GM11168 (cell line): ENCODE results near the gene GRK5.

Experiments used
- in situ Hi-C: fragments of 300-500 bp; cut with MboI; formaldehyde crosslinking; loops from one replicate; pipeline ENCODE4 v1.12.0; 2022; ENCODE audit warnings: low sequenced_read_pairs; ENCODE audit not compliant: unreplicated experiment

The GRK5 gene

GRCh38 chr10:119191881-119192280 lies 15.5 kb upstream of the GRK5 start:
- in situ Hi-C loops = loop anchor here (10.0 kb wide), 1 partner anchor 223 kb away; no protein-coding TSS in a partner anchor

GRCh38 chr10:119197921-119198320 lies 9.4 kb upstream of the GRK5 start:
- in situ Hi-C loops = loop anchor here (10.0 kb wide), 1 partner anchor 217 kb away; no protein-coding TSS in a partner anchor

GRCh38 chr10:119198438-119198837 lies 8.9 kb upstream of the GRK5 start:
- in situ Hi-C loops = loop anchor here (10.0 kb wide), 1 partner anchor 216 kb away; no protein-coding TSS in a partner anchor

- in situ Hi-C loops = loop anchor here (10.0 kb wide), 1 partner anchor 215 kb away; no protein-coding TSS in a partner anchor
Measured at GRCh38 chr10:119199231-119199992, 8.0 kb upstream of the GRK5 start.

- in situ Hi-C loops = no loop called here
Measured at GRCh38 chr10:119201233-119201632, 6.1 kb upstream of the GRK5 start.

GRCh38 chr10:119203006-119203405 lies 4.4 kb upstream of the GRK5 start:
- in situ Hi-C loops = no loop called here

- in situ Hi-C loops = no loop called here
Measured at GRCh38 chr10:119205894-119206602, 1.3 kb upstream of the GRK5 start.

GRCh38 chr10:119206603-119207365 lies 587 bp upstream of the GRK5 start:
- in situ Hi-C loops = no loop called here

GRCh38 chr10:119207713-119208552 lies 562 bp downstream of the GRK5 start:
- in situ Hi-C loops = no loop called here

- in situ Hi-C loops = no loop called here
Measured at GRCh38 chr10:119208553-119208940, 1.2 kb downstream of the GRK5 start.

- in situ Hi-C loops = no loop called here
Measured at GRCh38 chr10:119209035-119209735, 1.8 kb downstream of the GRK5 start.

- in situ Hi-C loops = no loop called here
Measured at GRCh38 chr10:119209736-119210355, 2.5 kb downstream of the GRK5 start.

GRCh38 chr10:119210633-119211032 lies 3.3 kb downstream of the GRK5 start:
- in situ Hi-C loops = no loop called here

GRCh38 chr10:119211176-119211575 lies 3.8 kb downstream of the GRK5 start:
- in situ Hi-C loops = no loop called here

- in situ Hi-C loops = no loop called here
Measured at GRCh38 chr10:119211625-119212441, 4.5 kb downstream of the GRK5 start.

- in situ Hi-C loops = no loop called here
Measured at GRCh38 chr10:119215371-119215770, 8.0 kb downstream of the GRK5 start.

- in situ Hi-C loops = no loop called here
Measured at GRCh38 chr10:119216127-119216526, 8.8 kb downstream of the GRK5 start.

- in situ Hi-C loops = no loop called here
Measured at GRCh38 chr10:119217401-119217800, 10.0 kb downstream of the GRK5 start.
